Measurements from ENCODE around the gene NABP1. TPM values are rescaled to one million over a fixed set of nuclear protein-coding genes. Genes with fewer than 3 reads are reported as not detected.

The NABP1 gene
- total and polyA plus RNA-seq, 7 donors = 4.2 to 15.4 (median 9.2) TPM

DNA sequence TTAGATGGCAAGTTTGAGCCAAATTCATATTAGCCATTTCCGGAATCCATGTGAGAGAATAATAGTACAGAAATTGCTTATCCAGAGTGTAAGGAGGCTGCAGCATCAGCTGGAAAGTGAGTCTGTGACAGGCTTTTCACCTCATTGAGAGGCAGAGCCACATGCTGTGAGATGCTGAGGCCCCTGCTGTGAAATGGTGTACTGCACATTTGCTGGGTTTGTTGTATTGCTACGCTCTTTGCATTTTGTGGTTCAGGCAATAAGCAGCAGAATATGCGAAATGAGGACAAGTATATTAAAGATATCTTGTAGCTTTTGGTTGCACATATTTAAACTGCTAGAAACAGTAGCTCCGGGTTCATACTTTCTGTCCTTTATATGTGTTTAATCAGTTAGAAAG, 37.0 kb downstream of the NABP1 start:
- intact Hi-C loops (cut with DNase I) = no loop called here
- Histone ChIP-seq H3K4me1 (no peaks in the 10 kb centered on the region), H3K27me3 (no peaks in the 10 kb centered on the region), H3K36me3 (no peaks in the 10 kb centered on the region), H3K9me3 (no peaks in the 10 kb centered on the region), H3K27ac (no peak overlapping the region), H3K4me3 (no peak overlapping the region)
- no peak for DNase-seq
- 90% methylated on average over 4 of the region's 4 CpGs for WGBS, 2 donors
- TF ChIP-seq POLR2AphosphoS5 (IDR thresholded peaks at IDR 0.05) (no peak), EP300 (IDR thresholded peaks at IDR 0.05) (no peak), POLR2A (IDR thresholded peaks at IDR 0.05) (no peak)
- TF ChIP-seq, protein P1, sequence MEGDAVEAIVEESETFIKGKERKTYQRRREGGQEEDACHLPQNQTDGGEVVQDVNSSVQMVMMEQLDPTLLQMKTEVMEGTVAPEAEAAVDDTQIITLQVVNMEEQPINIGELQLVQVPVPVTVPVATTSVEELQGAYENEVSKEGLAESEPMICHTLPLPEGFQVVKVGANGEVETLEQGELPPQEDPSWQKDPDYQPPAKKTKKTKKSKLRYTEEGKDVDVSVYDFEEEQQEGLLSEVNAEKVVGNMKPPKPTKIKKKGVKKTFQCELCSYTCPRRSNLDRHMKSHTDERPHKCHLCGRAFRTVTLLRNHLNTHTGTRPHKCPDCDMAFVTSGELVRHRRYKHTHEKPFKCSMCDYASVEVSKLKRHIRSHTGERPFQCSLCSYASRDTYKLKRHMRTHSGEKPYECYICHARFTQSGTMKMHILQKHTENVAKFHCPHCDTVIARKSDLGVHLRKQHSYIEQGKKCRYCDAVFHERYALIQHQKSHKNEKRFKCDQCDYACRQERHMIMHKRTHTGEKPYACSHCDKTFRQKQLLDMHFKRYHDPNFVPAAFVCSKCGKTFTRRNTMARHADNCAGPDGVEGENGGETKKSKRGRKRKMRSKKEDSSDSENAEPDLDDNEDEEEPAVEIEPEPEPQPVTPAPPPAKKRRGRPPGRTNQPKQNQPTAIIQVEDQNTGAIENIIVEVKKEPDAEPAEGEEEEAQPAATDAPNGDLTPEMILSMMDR (IDR thresholded peaks at IDR 0.05) = no peak

DNA sequence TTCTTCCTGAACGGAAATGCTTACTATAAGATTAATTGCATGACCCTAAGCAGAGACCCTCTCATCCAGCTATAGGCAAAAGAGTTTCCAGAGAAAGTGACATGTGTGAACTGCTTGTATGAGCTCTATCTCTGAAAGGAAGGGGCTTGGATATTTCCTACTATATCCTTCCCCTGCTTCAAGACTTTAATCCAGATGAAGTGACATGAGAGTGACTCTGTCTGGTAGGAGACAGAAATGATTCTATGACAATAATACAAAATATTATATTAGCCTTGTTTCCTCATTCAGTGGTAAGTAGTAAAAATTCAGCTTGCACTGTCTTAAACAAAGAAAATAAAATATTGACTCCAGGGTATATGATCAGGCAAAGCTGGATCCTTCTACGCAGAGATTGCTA, 37.5 kb downstream of the NABP1 start:
- TF ChIP-seq POLR2AphosphoS5 (IDR thresholded peaks at IDR 0.05) = no peak
- TF ChIP-seq, protein P1 (IDR thresholded peaks at IDR 0.05) = no peak
- no peak for TF ChIP-seq POLR2A (IDR thresholded peaks at IDR 0.05)
- TF ChIP-seq EP300 (IDR thresholded peaks at IDR 0.05) = no peak
- intact Hi-C loops (cut with DNase I) = no loop called here
- H3K27ac ChIP-seq = no peak overlapping the region
- 91 to 92% methylated on average over 2 of the region's 2 CpGs for WGBS, 2 donors
- no peak overlapping the region for H3K4me3 ChIP-seq
- H3K4me1 ChIP-seq = no peaks in the 10 kb centered on the region
- DNase-seq = no peak
- H3K27me3 ChIP-seq = no peaks in the 10 kb centered on the region
- no peaks in the 10 kb centered on the region for H3K36me3 ChIP-seq
- H3K9me3 ChIP-seq = no peaks in the 10 kb centered on the region

DNA sequence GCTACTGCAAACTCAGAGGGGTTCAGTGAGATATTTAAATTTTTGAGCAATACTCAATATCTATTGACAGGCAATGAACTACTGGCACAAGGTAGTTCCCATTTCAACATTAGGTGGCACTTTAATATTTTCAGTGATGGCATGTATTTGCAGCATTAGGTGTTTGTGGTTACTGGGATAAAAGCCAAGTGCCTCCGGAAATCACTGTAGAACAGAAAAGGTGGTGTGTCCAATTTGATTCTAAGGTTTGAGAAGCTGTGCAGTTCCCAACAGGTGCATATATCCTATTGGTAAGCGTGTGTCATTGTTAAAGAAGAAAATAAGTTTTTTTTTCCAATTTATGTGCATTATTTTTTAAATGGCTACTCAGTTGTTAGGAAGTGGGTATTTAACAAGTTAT, 41.3 kb downstream of the NABP1 start:
- TF ChIP-seq POLR2A (IDR thresholded peaks at IDR 0.05) (no peak), EP300 (IDR thresholded peaks at IDR 0.05) (no peak), POLR2AphosphoS5 (IDR thresholded peaks at IDR 0.05) (no peak)
- TF ChIP-seq, protein P1 (IDR thresholded peaks at IDR 0.05) = no peak
- no peak overlapping the region for H3K27ac ChIP-seq
- DNase-seq = no peak
- no peaks in the 10 kb centered on the region for H3K36me3 ChIP-seq
- H3K4me3 ChIP-seq = no peak overlapping the region
- no peaks in the 10 kb centered on the region for H3K9me3 ChIP-seq
- H3K4me1 ChIP-seq = no peaks in the 10 kb centered on the region
- WGBS, 2 donors = 75 to 90% methylated on average over 2 of the region's 2 CpGs
- H3K27me3 ChIP-seq = no peaks in the 10 kb centered on the region
- intact Hi-C loops (cut with DNase I) = no loop called here

DNA sequence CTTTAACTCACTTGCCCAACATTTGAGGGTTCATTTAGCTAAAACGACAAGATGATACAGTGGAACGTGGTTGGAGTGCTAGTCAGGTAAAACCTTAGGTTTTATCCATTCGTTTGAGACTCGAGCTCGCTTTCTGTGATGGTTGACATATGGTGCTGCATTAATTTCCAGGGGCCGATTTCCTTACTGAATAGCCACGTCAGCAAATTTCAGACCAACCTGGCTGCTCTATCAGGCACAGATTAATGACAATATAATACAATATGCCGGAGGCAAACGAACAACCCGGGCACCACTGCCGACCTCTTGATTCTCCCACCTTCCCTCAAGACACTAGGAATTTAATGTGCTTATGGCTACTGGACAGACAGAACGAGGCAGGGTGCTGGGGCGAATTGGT, 42.0 kb downstream of the NABP1 start:
- H3K27me3 ChIP-seq = no peaks in the 10 kb centered on the region
- WGBS, 2 donors = 95% methylated on average over 13 of the region's 13 CpGs
- TF ChIP-seq EP300 (IDR thresholded peaks at IDR 0.05) = no peak
- TF ChIP-seq POLR2AphosphoS5 (IDR thresholded peaks at IDR 0.05) = no peak
- TF ChIP-seq, protein P1 (IDR thresholded peaks at IDR 0.05) = no peak
- no peak for TF ChIP-seq POLR2A (IDR thresholded peaks at IDR 0.05)
- H3K4me1 ChIP-seq = no peaks in the 10 kb centered on the region
- H3K27ac ChIP-seq = no peak overlapping the region
- H3K36me3 ChIP-seq = no peaks in the 10 kb centered on the region
- H3K9me3 ChIP-seq = no peaks in the 10 kb centered on the region
- DNase-seq = no peak
- intact Hi-C loops (cut with DNase I) = no loop called here
- H3K4me3 ChIP-seq = no peak overlapping the region

DNA sequence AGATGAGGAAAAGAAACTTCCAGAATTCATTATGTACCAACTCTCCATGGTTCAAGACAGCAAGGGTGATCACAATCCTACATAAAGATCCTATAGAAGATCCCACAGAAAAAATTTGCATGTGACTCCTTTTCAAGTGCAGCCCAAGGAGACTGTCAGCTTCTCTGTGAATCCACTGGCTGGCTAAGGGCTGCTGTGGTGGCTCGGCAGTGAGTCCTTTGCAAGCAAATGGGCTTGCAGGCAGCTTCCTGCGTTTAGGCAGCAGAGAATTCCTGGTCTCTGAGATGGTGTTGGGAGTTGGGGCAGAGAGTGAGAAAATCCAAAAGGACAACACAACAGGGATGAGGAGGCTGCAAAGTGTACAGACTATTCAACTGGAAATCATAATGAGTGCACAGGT, 43.4 kb downstream of the NABP1 start:
- Histone ChIP-seq H3K4me3 (no peak overlapping the region), H3K36me3 (no peaks in the 10 kb centered on the region), H3K27ac (no peak overlapping the region), H3K9me3 (peaks cover 0 to 1% (median 0%) of the 10 kb centered on the region in 4 donors), H3K4me1 (no peaks in the 10 kb centered on the region), H3K27me3 (no peaks in the 10 kb centered on the region)
- no peak for DNase-seq
- 82 to 93% methylated on average over 2 of the region's 2 CpGs for WGBS, 2 donors
- intact Hi-C loops (cut with DNase I) = no loop called here
- TF ChIP-seq POLR2A (IDR thresholded peaks at IDR 0.05) (no peak), POLR2AphosphoS5 (IDR thresholded peaks at IDR 0.05) (no peak), EP300 (IDR thresholded peaks at IDR 0.05) (no peak)
- TF ChIP-seq, protein P1 (IDR thresholded peaks at IDR 0.05) = no peak

Data from sigmoid colon (tissue), 7 donors.